ENCODE data around the gene DUSP2.
"Not testable (repeated sequence)": the region's sequence is repeated elsewhere in the genome, so short reads cannot be mapped to it uniquely, and the experiment has no call there.

DUSP2 gene

GRCh38 chr2:96163415-96163767 is 18.2 kb upstream of the DUSP2 start:
- no peak for DNase-seq (ENCODE audit: low spot score)

GRCh38 chr2:96161898-96162297 is 16.7 kb upstream of the DUSP2 start:
- DNase-seq (ENCODE audit: low spot score), result no peak

DNA sequence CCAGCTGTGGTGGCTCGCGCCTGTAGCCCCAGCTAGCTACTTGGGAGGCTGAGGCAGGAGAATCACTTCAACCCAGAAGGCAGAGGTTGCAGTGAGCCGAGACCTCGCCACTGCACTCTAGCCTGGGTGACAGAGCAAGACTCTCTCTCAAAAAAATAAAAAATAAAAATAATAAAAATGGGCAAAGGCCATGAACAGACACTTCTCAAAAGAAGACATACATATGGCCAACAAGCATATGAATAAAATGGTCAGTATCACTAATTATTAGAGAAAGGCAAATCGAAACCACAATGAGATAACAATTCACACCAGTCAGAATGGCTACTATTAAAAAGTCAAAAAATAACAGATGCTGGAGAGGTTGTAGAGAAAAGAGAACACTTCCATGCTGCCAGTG is 15.1 kb upstream of the DUSP2 start:
- DNase-seq (ENCODE audit: low spot score), result not testable (repeated sequence)

DNA sequence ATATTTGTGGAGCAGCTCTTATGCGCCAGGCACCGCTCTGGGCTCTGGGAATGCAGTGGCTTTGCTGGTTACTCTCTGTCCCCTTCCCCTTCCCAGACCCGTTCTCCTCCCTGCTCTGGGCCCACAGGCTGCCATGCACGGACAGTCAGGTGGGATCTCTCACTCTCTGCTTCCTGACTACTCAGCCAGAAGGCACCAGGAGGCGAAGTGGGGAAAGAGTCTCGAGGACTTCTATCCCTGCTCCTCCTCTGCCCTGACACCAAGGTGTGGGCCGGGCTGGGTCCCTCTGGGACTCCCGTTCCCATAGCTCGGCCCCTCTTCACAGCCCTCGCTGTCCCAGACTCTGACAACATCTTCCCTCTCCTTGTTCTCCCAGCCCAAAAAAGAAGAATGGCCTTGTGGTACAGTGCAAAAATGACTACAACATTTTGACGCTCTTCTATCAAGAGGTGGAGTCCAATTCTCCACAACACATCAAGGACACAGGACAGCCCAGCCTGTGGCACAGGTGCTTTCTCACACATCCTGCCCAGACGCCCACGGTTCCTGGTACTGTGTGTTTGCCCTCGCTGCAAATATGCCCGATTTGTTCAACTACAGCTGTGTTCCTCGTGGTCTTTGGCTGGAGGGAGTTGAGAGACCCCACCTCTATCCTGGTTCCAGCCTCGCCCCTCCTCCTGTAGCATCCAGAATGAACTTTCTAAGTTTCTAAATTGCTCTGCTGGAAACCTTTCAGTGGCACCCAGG is 14.0 kb upstream of the DUSP2 start:
- no peak for DNase-seq (ENCODE audit: low spot score)

GRCh38 chr2:96158554-96158940 is 13.3 kb upstream of the DUSP2 start:
- DNase-seq (ENCODE audit: low spot score), result no peak

GRCh38 chr2:96157649-96158553 is 12.7 kb upstream of the DUSP2 start:
- DNase-seq (ENCODE audit: low spot score), result no peak

DNA sequence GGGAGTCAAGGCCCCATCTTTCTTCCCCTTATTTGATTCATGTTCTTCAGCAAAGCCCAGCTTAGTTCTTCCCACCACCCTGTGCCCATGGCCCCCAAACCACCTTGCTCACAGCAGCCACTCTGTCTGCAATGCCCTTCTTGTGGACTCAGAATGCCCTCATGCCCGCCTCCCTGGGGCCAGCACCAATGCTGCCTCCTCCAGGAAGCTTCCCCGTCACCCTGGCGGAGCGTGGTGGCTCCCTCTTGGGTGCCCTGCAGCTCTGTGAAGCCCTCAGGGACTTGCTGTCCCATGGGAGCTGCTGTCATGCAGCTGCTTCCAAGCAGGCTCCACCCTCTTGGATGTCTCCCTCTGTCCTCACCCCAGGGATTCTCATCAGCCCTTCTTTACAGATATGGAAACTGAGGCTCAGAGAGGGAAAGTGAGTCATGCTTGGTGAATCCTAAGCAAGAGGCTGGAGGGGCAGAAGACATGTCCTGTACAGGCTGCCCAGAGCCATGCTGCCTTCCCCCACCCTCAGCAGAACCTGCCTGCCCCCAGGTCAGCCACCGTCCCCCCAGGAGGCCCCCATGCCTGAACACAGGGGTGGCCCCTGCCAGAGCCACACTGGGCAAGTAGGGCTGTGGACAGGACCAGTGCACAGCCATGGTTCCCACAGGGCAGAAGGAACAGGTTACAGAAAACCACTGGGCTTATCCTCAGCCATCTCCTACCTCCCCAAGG is 11.8 kb upstream of the DUSP2 start:
- DNase-seq (ENCODE audit: low spot score), result no peak

GRCh38 chr2:96156011-96156820 is 11.0 kb upstream of the DUSP2 start:
- DNase-seq (ENCODE audit: low spot score), result no peak

- no peak for DNase-seq (ENCODE audit: low spot score)
Measured at GRCh38 chr2:96154506-96155380, 9.5 kb upstream of the DUSP2 start.

DNA sequence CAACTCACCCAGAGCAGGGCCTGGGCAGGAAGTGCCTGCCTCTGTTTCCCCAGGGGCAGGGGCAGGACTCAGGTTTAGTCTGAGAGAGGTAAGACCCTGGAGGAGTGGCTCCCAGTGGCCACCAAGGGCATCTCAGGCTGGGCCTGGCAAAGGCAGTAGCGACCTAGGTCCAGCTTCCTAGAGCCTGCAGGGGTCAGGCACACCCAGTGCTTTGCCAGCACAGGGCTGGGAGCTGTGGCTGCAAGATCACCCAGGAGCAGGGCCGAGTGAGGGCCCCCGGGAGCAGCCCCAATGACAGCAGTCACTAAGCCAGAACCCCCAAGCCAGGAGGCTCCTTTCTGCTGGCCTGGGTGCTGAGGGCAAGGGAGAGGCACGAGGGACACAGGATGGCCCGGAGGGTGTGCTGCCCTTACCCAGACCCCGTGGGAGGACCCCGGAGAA is 8.8 kb upstream of the DUSP2 start:
- DNase-seq (ENCODE audit: low spot score), result no peak

DNA sequence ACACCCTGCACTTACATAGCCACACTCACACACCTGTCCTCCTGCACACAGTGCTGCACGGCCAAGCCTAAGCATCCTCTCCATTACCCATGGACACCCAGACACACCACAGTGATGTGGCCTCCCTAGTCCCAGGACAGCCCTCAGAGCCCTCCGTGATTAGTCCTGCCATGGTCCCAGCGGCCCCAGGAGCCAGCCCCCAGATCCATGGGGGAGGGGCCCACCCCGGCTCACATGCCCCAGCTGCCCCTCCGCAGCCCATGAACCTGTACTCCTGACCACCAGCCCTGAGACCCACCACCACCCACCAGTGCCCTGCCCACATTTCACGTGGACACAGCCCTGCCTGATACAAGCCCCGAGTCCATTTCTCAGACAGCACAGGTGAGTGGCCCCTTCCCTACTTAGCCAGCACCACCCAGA is 8.1 kb upstream of the DUSP2 start:
- no peak for DNase-seq (ENCODE audit: low spot score)

DNA sequence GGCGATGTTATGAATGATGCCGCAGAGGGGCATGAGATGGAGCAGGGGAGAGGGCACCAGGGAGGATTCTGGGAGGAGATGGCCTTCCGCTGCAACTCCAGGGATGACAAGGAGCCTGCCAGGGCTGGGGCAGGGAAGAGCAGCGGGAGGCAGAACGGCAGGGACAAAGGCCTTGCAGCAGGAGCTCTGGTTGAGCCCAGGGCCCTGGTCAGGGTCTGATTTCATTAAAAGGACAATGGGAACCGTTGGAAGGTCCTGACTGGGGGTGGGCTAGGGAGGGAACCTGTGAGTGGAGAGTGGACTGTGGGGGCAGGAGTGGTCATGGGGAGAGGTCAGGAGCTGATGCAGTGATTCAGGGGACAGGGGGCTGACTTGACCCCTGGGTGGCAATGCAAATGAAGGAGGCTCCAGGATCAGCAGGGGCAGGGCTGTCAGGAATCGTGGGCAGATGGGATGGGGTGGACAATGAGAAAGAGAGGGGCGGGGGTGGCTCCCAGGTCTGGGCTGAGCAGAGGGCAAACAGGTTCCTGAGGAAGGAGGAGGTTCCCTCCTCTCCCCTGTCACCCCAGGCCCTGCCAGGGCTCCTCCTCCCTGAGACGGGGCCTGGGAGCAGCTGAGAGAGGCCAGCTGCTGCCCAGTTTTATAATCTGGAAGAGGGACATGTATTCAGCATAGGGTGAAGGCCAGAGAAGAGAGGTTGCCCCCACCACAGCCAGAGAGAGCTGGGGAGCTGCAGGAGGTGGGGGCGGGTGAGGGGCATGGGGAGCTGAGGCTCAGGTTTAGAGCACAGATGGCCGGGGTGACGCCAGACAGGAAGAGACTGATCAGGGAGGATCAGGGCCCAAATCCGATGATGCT is 7.3 kb upstream of the DUSP2 start:
- DNase-seq (ENCODE audit: low spot score), result no peak

- no peak for DNase-seq (ENCODE audit: low spot score)
Measured at GRCh38 chr2:96151595-96152303, 6.5 kb upstream of the DUSP2 start.

- DNase-seq (ENCODE audit: low spot score), result no peak
Measured at GRCh38 chr2:96150791-96151594, 5.8 kb upstream of the DUSP2 start.

DNA sequence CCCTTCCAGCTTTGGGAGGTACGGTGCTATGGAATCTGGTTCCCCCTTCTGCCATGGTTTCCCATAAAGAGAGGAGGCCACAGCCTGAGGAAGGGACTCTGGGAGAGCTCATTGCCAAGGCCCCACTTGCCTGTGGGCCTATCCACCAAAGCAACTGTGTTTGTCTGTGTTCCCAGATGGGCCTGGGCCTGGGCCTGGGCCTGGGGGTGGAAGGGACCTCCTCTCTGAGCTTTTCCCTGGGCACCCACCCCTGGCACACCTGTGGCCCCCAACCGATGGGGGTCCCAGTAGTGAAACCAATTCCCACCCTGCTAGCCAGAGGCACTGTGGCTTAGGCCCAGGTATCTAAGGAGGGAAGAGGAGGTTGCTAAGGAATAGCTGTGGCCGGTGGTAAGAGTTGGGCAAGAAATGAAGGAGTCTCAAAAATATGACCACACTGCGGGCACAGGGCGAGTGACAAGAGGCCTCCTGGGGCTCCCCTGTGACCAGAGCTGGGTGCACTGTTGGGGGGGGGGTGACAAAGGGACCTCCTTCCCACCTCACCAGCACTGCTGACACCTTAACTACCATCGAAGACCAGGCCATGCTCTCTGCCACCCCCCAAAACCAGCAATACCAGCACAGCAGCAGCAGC is 4.9 kb upstream of the DUSP2 start:
- no peak for DNase-seq (ENCODE audit: low spot score)

GRCh38 chr2:96148410-96149217 is 3.4 kb upstream of the DUSP2 start:
- DNase-seq (ENCODE audit: low spot score), result no peak

DNA sequence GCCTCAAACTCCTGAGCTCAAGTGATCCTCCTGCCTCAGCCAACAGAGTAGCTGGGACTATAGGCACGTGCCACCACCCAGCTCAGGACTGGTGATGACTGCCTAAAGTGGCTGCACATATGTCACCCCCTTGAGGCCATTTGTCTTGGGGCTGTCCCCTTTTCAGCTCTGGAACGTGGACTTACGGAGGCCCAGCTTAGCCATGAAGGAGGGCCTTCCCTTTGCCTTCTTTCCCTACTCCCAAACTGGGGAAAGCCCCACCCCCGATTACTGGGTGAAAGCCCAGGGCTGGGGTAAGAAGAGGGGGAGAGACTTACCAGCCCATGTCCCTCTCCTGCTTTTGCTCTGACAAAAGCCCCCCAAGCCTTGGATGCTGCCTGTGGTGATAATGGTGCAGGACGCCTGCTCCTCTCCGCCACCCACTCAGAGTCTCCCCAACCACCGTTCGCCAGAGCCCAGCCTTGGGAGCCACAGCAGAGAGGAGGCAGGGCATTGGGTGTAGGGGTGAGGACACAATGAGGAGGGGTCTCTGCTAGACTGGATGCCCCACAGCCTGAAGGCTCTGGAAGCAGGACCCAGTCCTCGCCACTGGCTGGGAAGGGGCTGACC is 2.5 kb upstream of the DUSP2 start:
- no peak for DNase-seq (ENCODE audit: low spot score)

All from COLO829 (cell line).